Skeletal muscle cell (primary cell): Measurements from ENCODE around the gene MOB3B.

ENCODE experiments used
- DNase-seq: peaks from one replicate; pipeline ENCODE4 v3.0.0-alpha.2; 2010; ENCODE audit warnings: low read depth
- H3K4me3 ChIP-seq: 2 replicates; pipeline ENCODE4 v1.5.1; 2011; ENCODE audit warnings: low read depth, mild to moderate bottlenecking, control low read depth, low read length, moderate library complexity

Gene MOB3B

DNA sequence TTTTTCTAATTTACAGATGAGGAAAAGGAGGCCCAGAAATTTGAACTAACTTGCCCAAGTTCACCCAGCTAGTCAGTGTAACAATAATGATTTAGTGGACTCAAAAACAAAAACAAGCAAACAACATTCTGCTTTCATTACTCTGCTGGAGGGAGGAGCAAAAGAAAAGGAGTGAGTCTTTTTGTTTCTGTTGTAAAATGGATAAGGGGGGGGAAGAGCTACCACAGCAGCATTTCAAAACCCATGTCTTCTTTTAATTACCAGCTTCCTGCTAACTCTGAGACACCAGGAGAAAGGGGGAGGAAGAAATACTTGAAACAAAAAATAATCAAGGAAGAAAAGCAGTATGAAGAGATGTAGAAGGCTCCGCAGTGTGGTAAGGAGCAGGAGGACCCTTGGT is 193.5 kb downstream of the MOB3B start:
- H3K4me3 ChIP-seq = no peak overlapping the region
- no peak for DNase-seq

DNA sequence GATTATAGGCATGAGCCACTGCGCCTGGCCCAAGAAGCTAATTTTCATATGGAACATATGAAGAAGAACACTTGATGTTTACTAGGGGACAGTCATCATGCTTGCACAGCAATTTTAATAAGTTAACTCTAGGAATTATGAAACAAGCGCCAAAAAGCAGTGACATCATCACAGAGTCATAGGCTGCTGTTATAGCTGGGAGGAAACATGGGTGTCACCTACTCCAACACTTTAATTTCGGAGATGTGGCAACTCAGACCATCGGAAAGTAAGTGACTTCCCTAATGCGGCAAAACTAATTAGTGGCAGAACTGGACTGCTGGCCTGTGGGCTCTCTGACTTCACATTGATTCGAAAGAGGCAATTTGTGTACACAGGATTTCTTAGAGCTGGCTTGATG is 194.5 kb downstream of the MOB3B start:
- DNase-seq = no peak
- H3K4me3 ChIP-seq = no peak overlapping the region

DNA sequence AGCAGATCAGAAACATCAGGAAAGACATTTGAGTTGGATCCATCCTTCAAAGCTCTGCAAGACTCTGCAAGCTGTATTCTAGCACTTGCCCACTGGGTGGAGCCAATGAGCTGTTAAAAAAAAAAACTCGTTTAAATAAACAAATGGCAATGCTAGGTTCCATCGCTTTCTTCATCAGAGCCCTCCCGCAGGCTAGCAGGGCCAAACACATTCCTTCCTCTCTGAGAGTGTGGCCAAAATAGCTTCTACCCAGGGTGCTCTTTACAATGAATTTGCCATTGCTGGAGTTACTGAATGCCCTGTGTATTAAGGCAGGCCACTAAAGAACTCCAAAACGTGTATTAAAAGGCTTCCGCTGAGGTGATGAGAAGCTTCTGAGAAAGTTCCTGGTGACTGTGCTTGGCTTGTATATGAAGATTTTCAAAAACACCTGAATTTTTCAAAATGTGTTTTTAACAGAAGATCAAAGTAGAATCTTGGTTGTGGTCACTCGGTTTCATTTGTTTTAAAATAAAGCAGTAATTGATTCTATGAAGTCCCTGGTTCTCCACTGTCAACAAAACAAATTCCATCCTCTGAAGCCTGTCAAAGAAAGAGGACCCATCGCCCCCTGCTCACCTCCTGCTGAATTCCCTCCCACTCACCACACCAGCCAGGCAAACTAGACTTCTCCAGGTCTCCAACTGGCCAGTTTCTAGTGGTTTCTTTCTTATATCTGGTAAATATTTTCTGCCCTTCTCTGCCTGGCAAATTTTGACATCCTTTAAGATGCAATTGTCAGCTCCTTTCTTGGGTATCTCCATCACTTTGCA is 196.2 kb downstream of the MOB3B start:
- H3K4me3 ChIP-seq = no peak overlapping the region
- peak; percentile 28 for DNase-seq

DNA sequence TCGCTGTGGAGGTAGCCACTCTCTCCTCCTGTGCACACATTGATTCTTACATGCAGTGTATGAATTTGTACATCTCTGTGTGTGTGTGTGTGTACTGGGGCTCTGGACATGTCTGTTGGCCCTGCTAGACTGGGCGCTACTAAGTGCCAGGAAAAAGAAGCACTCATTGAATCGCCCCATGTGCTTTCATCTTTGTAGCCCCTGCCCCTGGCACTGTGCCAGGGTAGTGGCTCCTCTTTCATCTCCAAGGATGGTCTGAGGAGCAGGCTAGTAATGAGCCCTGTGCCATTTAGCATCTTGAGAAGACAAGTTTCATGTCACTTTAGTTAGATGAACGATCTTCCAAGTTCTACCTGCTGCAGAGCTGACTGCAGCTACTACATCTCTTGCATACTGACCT is 198.2 kb downstream of the MOB3B start:
- DNase-seq = no peak
- no peak overlapping the region for H3K4me3 ChIP-seq

DNA sequence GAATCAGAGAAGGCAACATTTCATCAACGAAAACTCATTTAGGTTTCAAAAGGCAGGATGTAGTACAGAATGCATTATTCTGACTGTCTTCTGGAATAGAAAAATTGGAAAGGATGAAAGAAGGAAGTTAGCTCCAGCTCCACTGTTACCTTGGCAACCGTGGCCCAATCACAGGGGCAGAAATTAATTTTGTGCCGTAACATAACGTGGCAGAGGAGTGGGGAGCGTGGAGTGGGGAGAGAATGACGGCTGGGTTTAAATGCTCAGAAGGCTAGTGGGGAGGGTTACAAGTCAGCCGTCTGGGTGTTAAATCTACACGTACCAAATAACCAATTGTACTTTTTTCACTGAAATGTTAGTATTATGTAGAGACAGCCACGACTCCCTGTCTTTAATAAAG is 200.3 kb downstream of the MOB3B start:
- no peak overlapping the region for H3K4me3 ChIP-seq
- DNase-seq = no peak

DNA sequence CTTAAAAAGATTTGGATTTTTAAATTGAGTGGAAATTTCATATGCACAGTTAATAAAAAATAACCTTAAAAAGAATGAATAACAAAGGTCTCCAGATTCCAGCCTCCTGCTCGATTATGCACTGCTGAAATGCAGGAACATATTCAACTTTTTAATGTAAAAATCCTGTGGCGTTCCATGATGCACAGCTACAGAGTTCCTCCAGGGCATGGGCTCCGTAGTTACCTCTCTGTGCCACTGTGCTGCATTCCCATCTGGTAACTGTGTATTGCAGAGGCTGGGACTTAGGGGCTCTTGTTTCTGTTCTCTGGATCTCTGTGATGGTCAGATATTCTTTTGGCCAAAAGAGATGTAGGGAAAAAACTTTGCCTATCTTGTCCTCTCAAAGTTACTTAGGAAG is 201.1 kb downstream of the MOB3B start:
- no peak overlapping the region for H3K4me3 ChIP-seq
- no peak for DNase-seq

DNA sequence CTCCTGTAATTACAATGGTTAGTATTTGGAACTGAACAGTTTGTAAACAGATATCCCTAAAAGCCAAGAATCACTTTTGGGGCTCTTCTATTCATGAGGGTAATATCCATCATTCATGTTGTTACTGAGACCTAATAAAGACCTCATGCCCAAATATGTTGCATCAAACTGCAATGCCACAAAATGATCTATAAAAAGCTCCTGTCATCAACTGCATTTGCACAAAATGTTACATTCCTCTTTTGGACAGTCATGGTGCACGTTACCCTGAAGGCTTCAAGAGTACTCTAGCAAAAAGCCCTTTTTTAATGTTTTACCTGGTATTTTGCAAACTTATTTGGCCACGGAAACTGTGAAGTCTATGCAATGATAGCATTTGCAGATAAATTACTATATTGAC is 218.4 kb downstream of the MOB3B start:
- no peak overlapping the region for H3K4me3 ChIP-seq
- no peak for DNase-seq

DNA sequence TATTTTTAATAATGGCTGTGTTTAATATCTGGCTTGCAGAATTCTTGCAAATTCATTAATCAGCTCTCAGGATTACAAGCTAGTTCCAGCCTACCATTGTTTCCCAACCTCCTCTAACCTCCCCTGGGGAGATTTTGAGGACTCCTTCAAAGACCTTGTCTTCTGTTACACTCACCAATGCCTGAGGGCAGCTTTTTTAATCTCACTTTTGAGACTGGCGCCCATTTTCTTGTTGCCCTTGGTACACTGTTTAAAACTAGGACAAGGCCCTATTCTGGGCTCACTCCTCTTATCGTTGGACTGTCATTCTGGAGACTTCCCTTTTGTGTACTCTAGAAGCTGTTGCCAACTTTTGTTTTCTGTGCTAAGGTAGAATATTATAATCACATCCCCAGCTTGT is 219.0 kb downstream of the MOB3B start:
- no peak for DNase-seq
- H3K4me3 ChIP-seq = no peak overlapping the region

DNA sequence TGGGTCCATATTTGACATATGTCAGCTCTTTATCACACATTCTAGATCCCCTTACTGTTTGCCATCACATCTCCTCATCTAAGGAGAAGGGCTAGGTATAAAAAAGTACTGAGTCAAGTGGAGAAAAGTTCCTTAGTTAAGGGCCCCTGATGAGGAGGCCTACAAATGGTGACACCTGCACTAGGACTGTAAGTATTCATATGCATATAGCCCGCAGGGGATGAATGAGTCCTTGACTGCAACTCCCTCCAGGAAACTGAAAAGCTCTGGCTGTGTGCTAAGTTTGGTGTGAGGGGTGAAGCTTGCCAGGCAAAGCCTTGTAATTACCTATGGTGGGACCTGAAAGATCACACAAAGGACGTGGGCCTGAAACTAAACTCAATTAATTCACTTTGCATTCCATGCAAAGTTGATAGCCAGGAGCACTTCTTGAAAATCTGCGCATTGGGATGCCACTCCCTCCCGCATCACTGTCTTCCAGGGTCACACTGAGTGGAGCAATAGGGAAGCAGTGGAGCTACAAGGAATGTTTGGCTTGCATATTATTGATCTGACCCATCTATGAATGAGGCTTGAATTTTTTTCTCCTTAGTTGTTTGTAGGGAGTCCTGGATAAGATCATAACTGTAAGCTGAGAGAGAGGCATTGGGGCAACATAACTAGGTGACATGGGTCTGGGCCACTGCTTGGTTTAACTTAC is 220.8 kb downstream of the MOB3B start:
- no peak for DNase-seq
- no peak overlapping the region for H3K4me3 ChIP-seq

DNA sequence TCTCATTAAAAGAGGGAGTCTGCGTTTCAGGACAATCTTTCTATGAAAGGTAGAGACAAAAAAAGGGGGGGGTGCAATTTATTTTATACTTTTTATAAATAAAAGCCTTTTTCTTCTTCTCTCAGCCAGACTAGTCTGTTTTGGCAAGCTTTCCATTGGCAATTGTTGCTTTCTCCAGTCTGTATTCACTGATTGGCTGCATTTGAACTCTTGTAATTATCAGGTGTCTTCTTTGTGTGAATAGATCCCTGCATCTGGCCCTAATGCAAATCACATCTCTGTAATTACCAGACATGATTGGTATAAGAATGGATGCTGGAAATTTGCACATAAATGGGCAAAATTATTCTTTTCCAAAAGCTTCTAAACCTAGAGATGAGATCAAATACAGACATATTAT is 225.1 kb downstream of the MOB3B start:
- DNase-seq = no peak
- H3K4me3 ChIP-seq = no peak overlapping the region

DNA sequence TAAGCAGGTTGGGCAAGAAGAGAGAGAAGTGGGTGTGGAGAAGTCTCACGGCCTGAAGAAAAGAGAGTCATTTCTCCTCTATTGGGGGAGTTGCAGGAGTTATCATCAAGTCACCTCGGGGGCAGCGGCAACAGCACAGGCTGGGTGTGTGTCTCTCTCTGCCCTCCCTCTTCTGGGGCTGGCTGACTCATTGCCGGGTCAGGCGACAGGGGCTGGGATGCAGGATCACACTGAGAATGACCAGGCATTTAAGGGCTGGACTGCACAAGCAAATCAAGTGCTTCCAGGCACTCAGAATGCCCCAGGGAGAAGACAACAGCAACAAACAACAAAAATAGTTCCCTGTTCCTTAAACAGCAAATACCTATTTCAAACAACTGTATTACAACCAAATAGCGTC is 226.4 kb downstream of the MOB3B start:
- no peak for DNase-seq
- H3K4me3 ChIP-seq = no peak overlapping the region

DNA sequence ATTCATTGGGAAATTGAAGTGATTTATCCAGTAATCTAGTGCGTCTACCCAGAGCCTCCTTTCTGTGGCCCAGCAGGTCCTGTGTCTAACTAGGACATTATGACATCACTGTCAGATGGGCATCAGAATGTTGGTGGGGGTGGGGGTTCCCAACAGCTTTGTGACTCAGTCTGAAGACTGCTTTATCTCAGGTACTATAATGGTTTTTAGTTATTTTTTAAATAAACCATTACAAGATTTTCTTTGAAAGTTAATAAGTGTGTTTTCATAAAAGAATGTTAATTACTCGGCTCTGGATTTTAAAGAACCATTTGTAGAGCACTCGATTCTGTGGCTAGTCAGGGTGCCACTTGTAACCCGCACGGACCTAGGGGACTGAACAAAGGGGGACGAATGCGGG is 232.6 kb downstream of the MOB3B start, which contains the start of gene EQTN:
Gene EQTN, minus strand, starts transcription at position 101 of the 400 bp plus-strand sequence. Its CDS starts 95 bp downstream, at position 6.
- no peak for DNase-seq

DNA sequence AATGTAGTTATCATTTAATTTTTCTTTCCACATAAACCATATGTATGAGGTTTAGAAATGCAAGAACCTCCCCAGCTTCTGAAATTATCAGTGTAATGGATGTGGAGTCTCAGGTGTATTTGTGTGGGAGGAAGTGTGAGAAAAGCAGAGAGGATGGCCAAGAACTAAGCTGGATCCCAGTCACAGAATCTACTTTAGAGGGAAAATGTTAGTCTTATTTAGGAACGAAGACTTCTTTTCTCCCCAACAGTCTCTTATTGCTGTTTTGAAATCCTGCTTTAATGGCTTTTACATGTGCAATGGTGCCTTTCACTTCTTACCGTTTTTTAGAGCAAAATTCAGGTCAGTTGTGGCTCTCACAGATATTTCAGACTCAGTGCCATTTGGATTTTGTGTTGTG is 235.6 kb downstream of the MOB3B start:
- H3K4me3 ChIP-seq = no peak overlapping the region
- DNase-seq = no peak

More for the DNA sequence above, 232.6 kb downstream of the MOB3B start, which contains the start of gene EQTN:
- no peak within 1 kb of the TSS for H3K4me3 ChIP-seq

DNA sequence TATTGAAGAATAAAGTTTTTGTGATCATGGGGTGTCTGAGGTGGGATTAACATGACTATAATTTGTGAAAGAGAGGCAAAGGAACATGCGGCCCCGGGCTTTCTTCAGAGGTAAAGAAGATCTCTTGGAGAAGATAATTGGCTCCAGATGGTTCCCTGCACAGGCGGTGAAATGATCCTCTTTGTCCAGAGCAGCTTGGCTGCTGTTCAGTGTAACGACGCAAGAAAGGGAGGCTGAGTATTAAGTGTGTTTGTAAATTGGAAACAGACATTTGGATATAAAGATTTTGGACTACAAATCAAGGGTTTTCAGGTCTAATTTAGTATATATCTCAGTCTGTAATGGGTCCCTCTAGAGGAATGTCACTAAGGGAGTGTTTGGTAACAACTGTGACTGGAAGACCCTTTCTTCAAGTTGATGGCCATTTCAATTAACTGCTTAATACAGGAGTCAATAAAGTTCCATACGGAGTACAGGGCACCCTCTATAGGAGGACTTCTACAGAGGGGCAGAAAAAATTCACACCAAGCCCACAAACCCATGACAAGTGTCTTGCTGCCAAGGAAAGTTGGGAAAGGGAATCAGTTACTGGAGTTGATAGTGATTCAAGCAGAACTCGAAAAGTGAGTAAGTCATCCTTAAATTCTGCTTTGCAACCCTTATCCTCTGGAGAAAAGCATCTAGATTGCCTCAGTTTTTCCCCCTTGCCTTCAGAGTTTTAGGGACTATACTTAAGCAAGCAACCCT is 236.8 kb downstream of the MOB3B start:
- peak; percentile 32 for DNase-seq
- H3K4me3 ChIP-seq = no peak overlapping the region

DNA sequence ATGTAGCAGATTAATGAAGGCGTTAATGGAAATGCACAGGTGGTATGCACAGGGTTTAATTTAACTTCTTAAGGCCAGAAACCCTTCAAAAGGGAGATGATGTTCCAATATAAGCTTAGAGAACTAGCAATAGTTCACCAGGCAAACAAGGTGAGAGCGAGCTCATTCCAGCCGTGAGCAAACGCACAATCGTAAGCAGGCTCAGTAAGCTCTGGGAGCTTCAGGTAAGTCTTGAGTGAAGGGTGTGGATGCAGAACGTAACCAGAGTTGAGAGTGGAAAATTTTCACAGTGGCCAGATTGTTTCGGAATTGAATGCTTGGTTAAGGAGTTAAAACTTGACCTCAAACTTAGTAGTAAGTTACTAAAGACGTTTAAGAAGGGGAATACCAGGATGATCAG is 238.3 kb downstream of the MOB3B start:
- no peak for DNase-seq
- no peak overlapping the region for H3K4me3 ChIP-seq

DNA sequence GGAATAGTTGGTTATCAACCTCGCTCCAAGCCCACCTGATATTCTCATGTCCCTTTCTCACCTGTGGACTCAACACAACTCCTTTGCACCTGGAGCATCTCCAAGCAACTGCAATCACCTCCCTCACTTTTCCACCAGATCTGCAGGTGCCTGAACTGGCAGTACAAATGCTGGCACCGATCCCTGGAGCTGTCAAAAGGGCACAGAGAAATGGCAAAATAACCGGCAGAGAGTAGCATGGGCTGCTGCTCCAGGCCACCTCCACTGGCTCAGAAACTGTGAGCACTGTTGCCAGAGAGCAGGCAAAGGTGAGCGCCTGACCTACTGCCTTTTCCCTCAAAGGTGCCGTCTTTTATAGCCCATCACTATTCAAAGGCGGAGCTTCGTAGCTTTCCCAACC is 247.3 kb downstream of the MOB3B start:
- no peak for DNase-seq
- H3K4me3 ChIP-seq = no peak overlapping the region

DNA sequence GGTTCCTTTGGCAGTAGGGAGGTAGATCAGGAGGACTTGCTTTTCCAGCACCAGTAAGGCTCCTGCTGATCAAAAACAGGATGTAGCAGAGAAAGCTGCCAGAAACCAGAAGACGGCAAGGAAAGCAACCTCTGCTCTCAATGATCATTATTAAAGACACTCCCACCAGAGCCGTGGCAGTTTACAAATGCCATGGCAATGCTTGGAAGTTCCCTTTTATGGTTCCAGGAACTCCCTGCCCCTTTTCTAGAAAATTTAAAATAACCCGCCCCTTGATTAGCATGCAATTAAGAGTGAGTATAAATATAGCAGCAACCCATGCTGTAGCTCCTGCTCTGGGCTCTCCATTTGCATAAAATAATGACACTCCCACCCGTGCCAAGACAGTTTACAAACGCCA is 248.8 kb downstream of the MOB3B start:
- no peak overlapping the region for H3K4me3 ChIP-seq
- no peak for DNase-seq

DNA sequence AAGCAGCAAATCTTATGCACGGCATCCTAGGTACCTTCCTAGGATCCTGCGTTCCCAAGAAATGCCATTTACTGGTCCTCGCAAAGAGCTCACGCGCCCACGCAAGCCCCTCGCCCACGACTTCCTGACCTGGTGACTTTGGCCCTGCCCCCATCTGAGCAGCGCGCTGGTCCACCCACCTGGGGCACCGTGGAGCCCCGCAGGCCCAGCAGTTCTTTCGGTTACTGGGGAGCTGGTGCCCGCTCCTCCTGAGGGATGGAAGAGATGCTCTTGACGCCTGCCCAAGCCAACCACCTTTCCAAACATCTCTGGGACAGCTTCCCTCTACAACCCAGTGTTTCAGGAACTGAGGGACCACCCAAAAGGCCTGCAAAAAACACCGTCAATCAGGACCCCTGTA is 249.4 kb downstream of the MOB3B start:
- DNase-seq = no peak
- no peak overlapping the region for H3K4me3 ChIP-seq

DNA sequence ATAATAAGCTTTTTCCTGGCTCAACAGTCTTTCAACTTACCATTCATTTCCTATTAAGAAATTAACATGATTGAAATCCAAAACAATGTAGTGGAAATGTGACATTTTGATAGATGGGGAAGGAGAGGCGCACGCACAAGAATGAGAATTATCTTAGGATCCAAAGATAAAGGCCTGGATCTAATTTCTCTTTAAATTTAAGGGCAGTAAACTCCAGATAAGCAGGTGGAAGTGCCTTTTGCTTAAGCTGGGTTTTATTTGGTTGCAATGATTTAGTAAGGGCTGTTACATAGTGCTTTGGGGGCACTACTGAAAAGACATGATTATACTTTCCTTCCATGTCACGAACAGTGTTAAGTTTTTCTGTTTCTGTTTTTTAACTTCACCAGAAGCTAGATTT is 250.0 kb downstream of the MOB3B start:
- H3K4me3 ChIP-seq = no peak overlapping the region
- DNase-seq = no peak

DNA sequence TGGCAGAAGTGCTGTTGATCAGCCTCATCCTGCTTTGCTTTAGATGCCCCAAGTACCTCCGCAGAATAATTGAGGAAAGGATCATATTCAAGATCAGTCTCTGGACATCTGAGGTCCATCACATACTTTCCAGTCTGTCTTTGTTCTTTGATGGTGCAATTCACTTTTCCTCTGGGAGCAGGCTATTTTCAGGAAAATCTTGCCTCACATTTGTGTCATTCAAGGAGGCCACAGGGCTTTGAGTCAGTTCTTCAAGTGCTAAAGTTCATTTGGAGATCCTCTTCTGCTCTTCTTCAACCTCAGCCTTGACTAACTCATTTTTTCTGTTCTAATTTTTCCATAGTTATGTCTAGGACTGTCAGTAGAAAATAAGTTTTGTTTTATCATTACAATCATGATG is 251.2 kb downstream of the MOB3B start:
- no peak overlapping the region for H3K4me3 ChIP-seq
- peak; percentile 27 for DNase-seq
